GM15510 (cell line): ENCODE results near the gene PREX1.

Experiments
- POLR2A ChIP-seq: IDR thresholded peaks from 3 replicates; pipeline ENCODE4 v1.6.1; 2011; ENCODE audit warnings: borderline replicate concordance; ENCODE audit not compliant: insufficient read length; ENCODE audit errors: extremely low read depth

PREX1 gene

GRCh38 chr20:48626226-48626937, 201.4 kb downstream of the PREX1 start:
- no peak for TF ChIP-seq POLR2A

- TF ChIP-seq POLR2A = no peak
Measured at GRCh38 chr20:48625136-48625900, 202.5 kb downstream of the PREX1 start.

GRCh38 chr20:48624315-48625020, 203.3 kb downstream of the PREX1 start:
- TF ChIP-seq POLR2A = no peak

GRCh38 chr20:48623906-48624265, 203.9 kb downstream of the PREX1 start:
- TF ChIP-seq POLR2A = no peak

GRCh38 chr20:48623176-48623905, 204.5 kb downstream of the PREX1 start:
- TF ChIP-seq POLR2A = no peak

GRCh38 chr20:48622421-48622820, 205.4 kb downstream of the PREX1 start:
- TF ChIP-seq POLR2A = no peak

GRCh38 chr20:48621376-48622078, 206.3 kb downstream of the PREX1 start:
- TF ChIP-seq POLR2A = peak; percentile 8

- peak; percentile 7 for TF ChIP-seq POLR2A
Measured at GRCh38 chr20:48620507-48621375, 207.1 kb downstream of the PREX1 start.

GRCh38 chr20:48620154-48620506, 207.7 kb downstream of the PREX1 start:
- no peak for TF ChIP-seq POLR2A

- no peak for TF ChIP-seq POLR2A
Measured at GRCh38 chr20:48619126-48620101, 208.4 kb downstream of the PREX1 start.

GRCh38 chr20:48618631-48619030, 209.2 kb downstream of the PREX1 start:
- no peak for TF ChIP-seq POLR2A

GRCh38 chr20:48618052-48618451, 209.7 kb downstream of the PREX1 start:
- no peak for TF ChIP-seq POLR2A
